Activated CD4-positive, alpha-beta T cell treated with anti-CD3 and anti-CD28 coated beads, Interleukin-2, Interleukin-4, amounts not matched to agents 100 ng/mL and 50 ng/mL, durations not matched to agents 16 hours and 8 hours (primary cell): ENCODE measurements around the gene CPNE4.
A peak's percentile ranks its signal among the peaks of the same experiment; 100 is the strongest.

ENCODE experiments used
- DNase-seq: peaks from one replicate; pipeline ENCODE4 v3.0.0-alpha.2; 2020; ENCODE audit warnings: low spot score

The CPNE4 gene

DNA sequence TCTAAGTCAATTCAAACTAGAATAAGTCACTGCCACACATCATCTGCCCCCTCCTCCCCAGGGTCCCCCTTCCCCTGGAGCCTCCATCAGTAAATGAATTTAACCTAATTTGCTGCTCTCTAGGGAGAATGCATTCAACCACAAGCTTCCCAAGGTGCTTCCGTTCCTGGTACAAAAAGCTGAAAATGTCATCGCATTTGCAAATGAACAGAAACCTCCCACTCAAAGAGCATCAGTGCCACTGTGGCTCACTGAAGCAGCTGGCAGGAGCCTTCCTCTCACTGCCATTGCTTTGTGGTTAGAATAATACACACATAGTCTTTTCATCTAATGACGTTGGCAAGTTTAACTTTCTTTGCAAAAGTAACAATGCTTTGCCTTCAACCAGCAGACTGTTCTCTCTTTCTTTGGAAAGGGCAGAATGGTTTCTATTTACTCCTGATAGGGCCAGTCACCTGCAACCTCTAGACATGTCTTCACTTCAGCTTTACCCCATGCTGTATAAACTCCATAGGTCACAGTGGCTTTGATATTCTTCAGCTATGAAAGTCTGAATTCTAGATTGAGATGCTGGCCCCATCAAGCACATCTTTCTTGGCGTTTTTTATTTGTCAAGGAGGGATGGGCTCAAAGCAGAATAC, 238.1 kb downstream of the CPNE4 start:
- DNase-seq, result no peak

DNA sequence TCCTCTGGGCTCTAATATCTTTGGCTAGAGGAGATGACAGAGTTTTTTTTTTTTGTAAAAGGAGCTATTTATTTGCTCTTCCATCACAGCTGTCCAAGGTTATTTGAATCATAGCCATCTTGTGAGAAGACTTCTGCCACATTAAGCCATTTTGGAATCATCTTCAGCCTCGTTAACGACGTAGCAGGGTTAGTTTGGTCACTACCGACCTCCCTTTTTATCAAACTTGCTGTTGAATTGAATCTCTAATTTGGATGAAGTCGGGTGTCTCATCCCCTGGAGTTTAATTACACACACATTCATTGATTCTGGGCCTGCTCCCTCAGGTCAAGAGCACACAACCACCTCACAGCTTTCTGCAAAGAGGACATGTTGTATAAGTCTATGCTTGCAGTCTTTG, 238.7 kb downstream of the CPNE4 start:
- no peak for DNase-seq

DNA sequence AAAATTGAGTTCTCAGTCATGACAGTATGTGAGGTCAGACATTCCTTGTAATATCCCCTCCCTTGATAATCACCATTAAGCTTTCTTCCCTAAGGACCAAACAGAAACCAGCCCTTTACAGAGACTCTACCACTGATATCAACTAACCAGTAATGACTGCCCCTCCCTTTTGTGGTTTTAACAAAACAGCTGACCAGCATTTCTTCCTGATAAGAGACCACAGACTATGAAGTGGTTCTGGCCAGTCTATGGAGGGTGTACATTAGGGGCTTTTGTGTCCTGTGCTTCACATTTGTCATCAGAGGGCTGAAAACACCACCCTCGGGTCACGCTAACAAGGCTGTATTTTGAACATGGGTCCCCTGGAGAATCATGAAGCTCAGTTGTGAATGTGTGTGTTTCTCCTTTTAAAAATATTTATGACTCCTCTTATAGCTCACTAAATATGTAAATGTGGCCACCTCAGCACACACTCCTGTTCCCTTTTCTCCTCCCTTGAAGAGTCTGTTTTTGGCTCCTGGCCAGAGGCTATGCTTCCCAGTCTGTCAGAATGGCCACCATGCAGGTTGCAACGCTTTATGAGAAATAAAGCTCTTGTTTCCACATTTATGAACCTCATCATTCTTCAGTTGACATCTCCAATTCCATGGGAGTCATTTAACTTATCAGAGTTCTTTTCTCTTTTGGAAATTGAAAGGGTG, 239.3 kb downstream of the CPNE4 start:
- no peak for DNase-seq

DNA sequence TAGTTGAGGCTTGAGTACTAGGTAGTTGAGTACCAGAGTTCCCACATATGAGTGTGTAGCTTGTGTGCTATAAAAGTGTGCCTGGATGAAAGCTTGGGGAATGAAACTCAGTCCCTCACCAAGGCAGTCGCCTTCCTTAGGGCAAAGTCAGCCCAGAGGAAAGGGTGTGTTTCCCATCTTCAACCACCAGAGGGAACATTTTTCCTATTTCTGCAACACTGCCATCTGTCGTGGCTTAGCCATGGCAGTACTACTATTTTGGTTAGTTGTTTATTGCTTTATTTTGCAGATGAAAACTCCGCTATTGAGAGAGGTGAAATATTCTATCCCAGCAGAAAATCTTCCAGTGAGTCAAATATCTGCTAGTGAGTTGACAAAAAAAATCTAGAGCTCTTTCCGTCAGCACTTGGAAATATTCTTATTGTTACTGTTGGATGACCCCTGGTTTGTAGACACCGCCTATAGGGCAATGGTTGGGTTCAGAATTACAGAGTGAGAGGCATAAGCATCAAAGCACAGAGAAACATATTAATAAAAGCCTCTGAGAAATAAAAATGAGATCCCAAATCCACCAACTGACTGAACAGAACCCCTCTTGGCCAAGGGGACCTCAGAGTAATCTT, 239.9 kb downstream of the CPNE4 start:
- peak; percentile 49 for DNase-seq

DNA sequence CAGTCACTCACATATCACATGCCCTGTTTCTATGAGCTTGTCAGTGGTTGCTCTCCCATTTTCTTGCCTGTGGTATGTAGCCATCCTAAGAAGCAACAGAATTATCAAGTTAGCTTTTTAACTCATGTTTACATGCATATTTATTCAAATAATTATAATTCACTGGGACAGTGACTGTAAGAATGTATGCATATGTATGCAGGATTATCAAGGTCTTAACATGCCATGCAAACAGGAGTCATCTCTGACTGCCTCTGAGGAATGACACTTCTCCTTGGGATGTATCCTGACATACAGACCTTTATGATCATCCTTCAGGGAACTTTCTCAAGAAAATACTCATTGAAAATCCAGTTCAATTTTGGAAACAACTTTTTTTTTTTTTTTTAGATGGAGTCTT, 240.9 kb downstream of the CPNE4 start:
- DNase-seq, result no peak

DNA sequence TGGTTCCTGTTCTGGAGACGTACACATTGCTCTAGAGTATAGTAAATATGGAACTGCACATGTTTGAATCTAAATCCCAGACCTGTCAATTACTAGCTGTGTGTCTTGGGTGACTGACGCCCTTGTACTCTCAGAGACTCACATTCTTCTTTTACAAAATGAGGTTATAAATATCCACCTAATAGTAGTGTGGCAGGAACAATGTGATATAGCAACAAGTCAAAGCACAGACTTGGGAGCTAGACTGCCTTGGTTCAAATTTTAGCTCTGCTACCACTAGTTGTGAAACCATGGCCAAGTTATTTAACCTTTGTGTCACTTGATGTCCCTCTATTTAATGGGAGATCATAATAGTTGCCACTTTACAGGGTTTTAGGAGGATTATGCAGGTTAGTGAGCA, 245.6 kb downstream of the CPNE4 start:
- DNase-seq, result no peak

DNA sequence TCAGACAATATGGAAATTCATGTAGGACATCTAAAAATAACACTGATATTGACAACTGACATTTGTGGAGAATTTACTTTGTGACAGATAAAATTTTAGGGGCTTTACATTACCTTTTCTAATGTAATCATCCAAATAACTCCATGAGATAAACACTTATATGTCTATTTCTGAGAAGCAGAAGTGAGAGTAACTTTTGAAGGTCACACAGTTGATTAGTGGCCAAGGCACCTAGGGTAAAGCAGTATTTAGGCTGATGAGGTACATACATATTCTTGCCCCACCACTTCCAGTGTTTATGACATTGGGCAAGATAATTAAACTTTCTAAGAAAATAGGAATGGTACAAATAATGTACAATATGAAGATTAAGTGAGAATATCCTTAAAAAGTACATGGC, 248.4 kb downstream of the CPNE4 start:
- DNase-seq, result no peak

DNA sequence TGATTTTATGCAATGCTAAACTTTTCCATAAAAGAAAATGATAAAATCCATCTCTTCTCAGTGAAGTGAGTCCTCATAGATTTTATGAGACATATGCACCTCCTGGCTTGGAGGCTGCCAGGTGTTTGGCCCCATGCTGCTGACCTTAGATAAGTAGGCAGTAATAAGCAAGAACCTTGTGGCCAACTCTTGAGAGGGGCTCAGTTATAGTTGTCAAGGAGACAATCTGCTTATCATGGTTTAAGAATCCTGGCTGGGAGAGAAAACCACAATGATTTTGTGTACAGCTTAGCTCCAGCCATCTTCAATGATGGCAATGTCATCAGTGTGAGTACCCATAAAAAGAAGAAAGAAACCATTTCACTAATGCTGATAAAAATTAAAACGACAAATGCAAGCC, 252.1 kb downstream of the CPNE4 start:
- DNase-seq, result no peak

DNA sequence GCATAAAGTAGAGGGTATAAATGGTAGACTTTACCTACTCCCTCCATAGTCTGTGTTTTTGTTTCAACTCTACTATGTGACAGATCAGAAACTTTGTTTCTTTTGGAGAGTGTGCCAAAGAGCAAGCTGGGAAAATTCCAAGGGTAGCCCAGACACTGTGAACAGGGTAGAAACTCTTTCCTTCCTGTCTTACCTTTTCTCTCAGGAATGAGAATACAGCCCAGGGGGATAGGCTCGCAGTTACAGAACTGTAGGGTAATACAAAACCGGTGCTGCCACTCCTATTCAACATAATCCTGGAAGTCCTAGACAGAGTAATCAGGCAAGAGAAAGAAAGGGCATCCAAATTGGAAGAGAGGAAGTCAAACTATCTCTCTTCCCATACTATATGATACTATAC, 256.3 kb downstream of the CPNE4 start:
- no peak for DNase-seq

DNA sequence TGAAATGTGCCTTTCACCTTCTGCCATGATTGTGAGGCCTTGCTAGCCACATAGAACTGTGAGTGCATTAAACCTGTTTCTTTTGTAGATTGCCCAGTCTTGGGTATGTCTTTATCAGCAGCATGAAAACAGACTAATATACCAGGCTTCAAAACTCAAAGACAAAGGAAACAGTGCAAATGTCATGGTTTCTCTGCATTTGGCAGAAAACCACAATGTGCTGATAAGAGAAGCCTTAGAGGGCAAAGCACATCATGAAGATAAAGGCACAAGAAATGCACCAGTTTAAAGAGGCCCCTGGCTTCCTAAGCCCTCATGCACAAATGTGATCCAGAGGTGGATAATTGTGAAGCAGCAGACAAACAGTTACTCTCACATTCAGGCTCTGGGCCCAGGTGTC, 259.2 kb downstream of the CPNE4 start:
- no peak for DNase-seq

DNA sequence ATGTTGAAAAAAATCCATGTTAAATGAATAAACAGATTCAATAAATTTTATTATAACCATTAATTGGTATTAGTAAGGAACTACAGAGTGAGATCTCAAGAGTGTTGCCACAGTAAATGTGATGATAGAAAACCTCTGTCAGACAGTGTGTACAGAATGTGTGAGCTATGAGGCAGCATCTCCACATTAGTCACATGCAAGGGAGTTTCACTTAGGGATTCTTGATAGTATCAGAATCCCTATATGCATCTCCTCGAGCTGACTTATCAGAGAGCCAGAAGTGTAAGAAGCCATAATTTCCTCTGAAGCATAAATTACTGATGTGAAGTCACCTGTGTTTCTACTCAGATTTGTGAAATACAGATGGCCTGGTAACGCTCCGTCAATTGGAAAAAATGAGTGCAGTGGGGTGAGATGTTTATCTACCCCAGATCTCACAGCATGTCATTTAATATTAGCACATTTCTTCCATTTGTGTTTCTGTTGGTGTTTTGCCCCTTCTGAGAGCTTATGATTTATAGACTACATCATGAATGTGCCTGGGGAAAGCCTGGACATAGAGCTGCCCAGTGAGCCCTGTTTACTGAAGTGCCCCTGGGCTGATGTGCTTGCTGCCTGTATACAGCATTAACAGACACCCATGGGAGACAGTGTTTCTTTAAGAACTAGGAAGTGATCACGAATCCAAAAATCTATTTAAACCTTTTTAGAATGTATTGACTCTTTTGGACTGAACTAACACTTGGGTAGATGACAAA, 262.4 kb downstream of the CPNE4 start:
- DNase-seq, result no peak

DNA sequence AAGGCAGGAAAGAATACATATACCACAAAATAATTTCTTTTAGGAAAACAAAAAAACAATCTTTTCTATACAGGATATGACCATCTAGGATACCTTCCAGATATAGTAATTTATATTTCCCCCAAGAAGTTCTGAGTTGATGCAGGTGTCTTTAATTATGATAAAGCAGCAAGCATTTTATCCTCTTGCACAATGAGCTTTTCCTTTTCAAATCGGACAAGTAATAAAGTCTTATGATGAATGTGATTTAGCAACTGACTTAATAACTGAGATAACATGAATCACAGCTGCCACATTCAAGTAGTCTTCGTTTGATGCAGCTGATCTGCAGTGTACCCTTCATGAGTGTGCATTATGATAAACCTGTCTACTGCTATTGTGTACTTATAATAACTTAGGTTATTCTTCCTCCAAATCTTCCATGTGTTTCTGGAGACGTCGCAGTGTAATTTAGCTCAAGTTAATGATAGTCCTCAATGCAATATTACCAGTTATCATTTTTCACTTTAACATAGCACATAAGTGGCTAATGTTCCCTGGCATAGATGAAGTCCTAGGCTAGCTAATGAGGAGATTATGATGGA, 271.7 kb downstream of the CPNE4 start:
- no peak for DNase-seq

DNA sequence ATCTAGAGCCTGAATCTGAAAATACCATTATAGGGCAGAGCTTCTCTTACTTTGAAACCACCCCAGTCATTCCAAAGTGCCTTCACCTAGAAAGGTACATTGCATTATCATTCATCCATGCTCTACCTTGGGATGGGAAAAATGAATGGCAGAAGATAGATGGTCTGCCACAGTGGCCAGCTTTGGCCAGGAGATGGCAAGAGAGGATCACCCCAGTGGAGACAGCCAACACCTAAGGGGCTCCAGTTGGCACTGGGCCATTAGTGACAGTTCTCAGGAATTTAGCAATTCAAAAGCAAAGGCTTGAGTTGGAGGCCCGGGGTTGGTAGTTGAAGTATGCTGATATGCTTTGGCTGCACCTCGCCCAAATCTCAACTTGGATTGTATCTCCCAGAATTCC, 278.4 kb downstream of the CPNE4 start:
- DNase-seq, result no peak

DNA sequence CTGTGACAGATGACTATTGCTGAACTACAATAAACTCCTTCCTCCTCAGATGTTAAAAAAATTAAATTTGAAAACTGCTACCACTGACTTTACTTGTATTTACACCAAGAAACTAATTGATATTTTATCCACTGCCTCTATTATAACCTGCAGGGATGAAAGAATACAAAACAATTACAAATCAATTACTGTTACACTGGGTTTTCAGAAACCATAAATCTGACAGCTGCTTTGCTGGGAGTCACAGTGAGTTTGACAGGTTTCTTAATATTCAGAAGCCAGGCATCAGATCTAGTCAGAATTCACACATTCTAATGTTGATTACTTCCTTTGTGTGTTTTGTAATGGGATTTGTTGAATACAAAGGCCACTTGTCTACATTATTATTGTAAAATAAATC, 279.4 kb downstream of the CPNE4 start:
- DNase-seq, result no peak

DNA sequence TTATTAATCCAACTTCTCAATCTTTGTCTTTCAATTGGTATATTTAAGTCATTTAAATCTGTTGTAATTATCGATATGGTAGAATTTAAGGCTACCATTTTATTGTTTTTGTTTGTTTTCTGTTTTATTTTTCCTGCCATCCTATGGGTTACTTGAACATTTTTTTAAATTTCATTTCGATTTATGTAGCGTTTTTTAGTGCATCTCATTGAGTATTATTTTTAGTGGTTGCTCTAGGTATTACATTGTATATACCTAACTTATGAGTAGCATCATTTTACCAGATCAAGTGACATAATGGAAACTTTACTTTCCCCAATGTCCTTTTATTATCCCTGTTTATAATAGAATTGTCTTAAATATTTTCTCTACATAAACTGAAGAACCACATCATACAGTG, 284.6 kb downstream of the CPNE4 start:
- no peak for DNase-seq

DNA sequence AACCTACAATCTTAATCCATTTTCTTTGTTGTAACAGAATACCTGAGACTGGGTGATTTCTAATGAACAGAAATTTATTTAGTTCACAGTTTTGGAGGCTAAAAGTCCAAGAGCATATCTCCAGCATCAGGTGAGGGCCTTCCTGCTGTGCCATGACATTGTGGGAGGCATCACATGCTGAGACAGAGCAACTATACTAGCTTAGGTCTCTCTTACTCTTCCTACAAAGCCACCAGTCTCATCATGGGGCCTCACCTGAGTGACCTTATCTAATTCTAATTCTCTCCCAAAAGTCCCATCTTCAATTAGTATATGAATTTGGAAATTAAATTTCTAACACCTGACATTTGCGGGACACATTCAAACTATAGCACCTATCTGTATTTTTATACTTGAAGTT, 285.0 kb downstream of the CPNE4 start:
- no peak for DNase-seq

DNA sequence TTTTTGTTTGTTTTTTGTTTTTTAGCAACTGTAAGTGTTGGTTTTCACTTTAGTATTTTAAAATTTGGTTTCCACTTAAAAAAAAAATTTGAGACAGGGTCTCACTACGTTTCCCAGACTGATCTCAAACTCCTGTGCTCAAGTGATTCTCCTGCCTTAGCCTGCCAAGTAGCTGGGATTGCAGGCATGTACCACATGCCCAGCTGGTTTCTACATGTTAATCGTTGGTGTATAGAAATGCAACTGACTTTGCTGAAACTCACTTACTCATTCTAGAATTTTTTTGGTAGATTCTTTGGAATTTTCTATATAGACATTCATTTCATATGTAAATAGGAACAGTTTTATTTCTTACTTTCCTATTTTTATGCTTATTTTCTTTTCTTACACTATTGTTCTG, 287.3 kb downstream of the CPNE4 start:
- DNase-seq, result no peak

DNA sequence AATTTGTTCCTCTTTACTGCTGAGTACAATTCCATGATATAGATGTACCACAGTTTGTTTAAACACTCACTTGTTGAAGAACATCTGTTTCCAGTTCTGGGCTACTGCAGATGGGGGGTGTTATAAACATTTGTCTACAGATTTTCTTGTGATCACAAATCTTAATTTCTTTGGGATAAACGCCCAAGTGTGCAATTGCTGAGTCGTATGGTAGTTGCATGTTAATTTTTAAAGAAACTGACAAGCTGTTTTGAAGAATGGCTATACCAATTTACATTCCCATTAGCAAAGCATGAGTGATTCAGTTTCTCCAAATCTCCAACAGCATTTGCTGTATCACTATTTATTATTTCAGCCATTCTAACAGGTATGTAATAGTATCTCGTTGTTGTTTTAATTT, 290.0 kb downstream of the CPNE4 start:
- no peak for DNase-seq

DNA sequence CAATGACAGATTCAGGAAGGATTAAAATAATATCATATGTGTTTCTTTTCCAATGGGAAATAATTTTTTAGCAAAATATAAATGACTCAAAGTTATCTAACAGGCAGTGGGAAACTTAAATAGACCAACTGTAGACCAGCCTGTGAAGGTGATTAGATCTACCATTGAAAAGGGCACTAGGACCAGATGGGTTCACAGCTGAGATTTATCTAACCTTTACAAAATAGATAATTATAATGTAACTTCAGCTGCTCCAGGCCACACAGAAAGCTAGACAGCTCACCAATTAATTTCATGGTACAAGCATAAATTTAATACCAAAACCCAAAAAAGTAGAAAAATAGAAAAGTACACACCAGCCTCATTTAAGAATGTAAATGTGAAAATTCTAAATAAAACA, 291.7 kb downstream of the CPNE4 start:
- DNase-seq, result no peak

DNA sequence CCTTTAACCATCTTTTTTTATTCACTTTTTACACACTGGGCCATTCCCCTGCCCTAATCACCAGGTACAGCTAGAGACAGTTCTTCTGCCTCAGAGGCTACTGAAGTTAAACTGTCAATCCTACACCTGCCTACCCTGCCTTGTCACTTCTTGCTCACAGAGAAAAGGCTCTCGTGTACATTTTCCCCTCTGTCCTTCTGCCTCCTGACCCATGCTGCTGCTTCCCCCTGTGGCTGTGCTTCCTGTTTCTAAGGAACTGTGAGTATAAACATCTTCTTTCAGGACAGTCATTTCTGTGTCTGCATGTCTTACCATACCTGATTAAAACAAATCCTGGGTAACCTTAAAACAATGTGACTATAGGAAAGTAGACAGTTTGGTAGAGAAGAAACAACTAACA, 295.6 kb downstream of the CPNE4 start:
- no peak for DNase-seq

DNA sequence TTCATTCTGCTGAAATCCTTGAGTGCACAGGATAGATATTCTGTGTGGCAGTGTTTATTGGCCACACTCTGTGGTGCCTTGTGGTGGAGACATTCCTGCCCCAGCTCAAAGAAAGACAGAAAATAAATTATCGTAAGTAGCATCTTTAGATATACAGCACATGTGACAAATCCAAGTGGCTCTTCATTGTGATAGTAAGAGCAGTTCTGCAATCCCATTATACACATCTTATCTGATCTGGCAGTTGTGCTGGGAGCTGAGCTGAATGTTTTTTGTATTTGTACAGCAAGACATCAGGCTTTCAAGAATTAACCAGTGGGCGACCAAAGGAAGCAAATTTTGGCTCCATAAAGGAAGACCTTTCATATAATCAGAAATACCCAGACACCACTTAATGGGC, 296.7 kb downstream of the CPNE4 start:
- DNase-seq, result no peak

DNA sequence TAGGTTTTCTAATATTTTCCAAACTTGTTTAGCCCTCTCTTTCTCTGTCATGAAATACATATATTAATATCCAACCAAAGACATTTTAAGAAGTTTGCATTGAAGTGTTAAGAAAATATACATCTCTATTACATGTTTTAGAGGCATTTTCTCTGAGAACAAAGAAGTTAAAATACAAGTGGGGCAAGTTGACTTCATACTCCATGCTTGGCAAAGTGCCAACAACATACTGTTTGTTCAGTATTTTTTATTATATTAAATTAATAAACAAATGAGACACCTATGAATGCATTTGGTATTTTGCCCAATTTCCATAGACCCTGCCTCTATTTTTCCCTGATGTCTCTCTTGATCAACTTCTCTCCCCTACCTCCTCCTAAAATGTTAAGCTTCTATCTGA, 299.3 kb downstream of the CPNE4 start:
- no peak for DNase-seq

DNA sequence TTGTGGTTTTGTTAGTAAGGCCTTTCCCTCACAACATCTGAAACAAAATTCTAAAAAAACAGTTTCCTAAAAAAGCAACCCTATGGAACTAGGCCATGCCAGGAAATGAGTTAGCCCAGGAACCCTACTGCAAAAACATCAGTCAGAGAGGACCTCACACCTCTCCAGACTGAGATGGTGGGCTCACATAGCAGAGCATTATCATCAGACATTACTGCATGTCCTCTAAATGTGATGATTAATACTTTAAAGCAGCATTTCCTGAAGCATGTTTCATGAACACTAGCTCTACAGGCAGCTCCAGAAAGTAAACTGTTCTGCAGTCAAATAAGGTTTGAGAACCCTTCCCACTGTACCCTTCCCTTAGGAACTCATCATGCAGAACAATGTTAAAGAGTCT, 299.7 kb downstream of the CPNE4 start:
- no peak for DNase-seq
